GM12878 (cell line): Measurements from ENCODE around the gene TMEM120B. TPM values are rescaled to one million over a fixed set of nuclear protein-coding genes. Genes with fewer than 3 reads are reported as not detected.

Experiments used
- ASH2L ChIP-seq: fragments of 300-600, 200-600 bp; sonication (generic); IDR thresholded peaks from 2 replicates; pipeline ENCODE4 v1.6.1; 2017; ENCODE audit warnings: low read depth, mild to moderate bottlenecking, borderline replicate concordance
- CBX3 ChIP-seq: fragments of 200-600 bp; sonication (generic); IDR thresholded peaks from 2 replicates; pipeline ENCODE4 v1.6.1; 2016; ENCODE audit warnings: low read depth, borderline replicate concordance
- CHD2 ChIP-seq: IDR thresholded peaks from 2 replicates; pipeline ENCODE4 v1.6.1; 2011; ENCODE audit warnings: low read depth, low read length, improper control_type of control experiment, borderline replicate concordance
- E2F8 ChIP-seq: fragments of 450-650 bp; IDR thresholded peaks from 2 replicates; pipeline ENCODE4 v1.6.1; 2018; ENCODE audit warnings: mild to moderate bottlenecking, low read depth, moderate library complexity; ENCODE audit not compliant: partially characterized antibody
- ESRRA ChIP-seq: IDR thresholded peaks from 2 replicates; pipeline ENCODE4 v1.6.1; 2012; ENCODE audit warnings: mild to moderate bottlenecking, low read length, improper control_type of control experiment
- IKZF2 ChIP-seq, 2 experiments: fragments of 450-650 bp; IDR thresholded peaks; 2 replicates each; pipeline ENCODE4 v1.6.1; 2017; ENCODE audit warnings: mild to moderate bottlenecking in 2 of 2, moderate library complexity in 2 of 2
- IRF5 ChIP-seq: fragments of 450-650 bp; IDR thresholded peaks from 2 replicates; pipeline ENCODE4 v1.6.1; 2017; ENCODE audit warnings: borderline replicate concordance
- JUNB ChIP-seq: IDR thresholded peaks from 2 replicates; pipeline ENCODE4 v1.6.1; 2016; ENCODE audit warnings: antibody characterized with exemption, mild to moderate bottlenecking
- NKRF ChIP-seq: fragments of 450-650 bp; conservative IDR thresholded peaks from 2 replicates; pipeline ENCODE4 v1.6.1; 2017; ENCODE audit warnings: mild to moderate bottlenecking, moderate library complexity
- NR2C2 ChIP-seq: IDR thresholded peaks from 2 replicates; pipeline ENCODE4 v1.6.1; 2011; ENCODE audit warnings: borderline replicate concordance, low read depth; ENCODE audit not compliant: control insufficient read depth, insufficient read length
- PKNOX1 ChIP-seq: fragments of 450-650 bp; IDR thresholded peaks from 2 replicates; pipeline ENCODE4 v1.6.1; 2016; ENCODE audit warnings: mild to moderate bottlenecking
- RELA ChIP-seq: fragments of 450-650 bp; IDR thresholded peaks from 2 replicates; pipeline ENCODE4 v1.8.0; 2014; ENCODE audit warnings: borderline replicate concordance; ENCODE audit not compliant: partially characterized antibody
- RUNX3 ChIP-seq: IDR thresholded peaks from 2 replicates; pipeline ENCODE4 v1.6.1; 2012; ENCODE audit warnings: low read length, inconsistent platforms
- SMARCA5 ChIP-seq: fragments of 450-650 bp; IDR thresholded peaks from 2 replicates; pipeline ENCODE4 v1.6.1; 2017; ENCODE audit warnings: mild to moderate bottlenecking
- SUZ12 ChIP-seq: fragments of 200-600 bp; sonication (generic); IDR thresholded peaks from one replicate; pipeline ENCODE4 v1.6.1; 2018; ENCODE audit warnings: antibody characterized with exemption, mild to moderate bottlenecking; ENCODE audit not compliant: unreplicated experiment
- TAF1 ChIP-seq: IDR thresholded peaks from 2 replicates; pipeline ENCODE4 v1.6.1; 2011; ENCODE audit warnings: mild to moderate bottlenecking, low read depth, low read length, borderline replicate concordance
- ZBTB4 ChIP-seq: fragments of 450-650 bp; formaldehyde crosslinking; IDR thresholded peaks from 2 replicates; pipeline ENCODE4 v1.4.0; 2022; ENCODE audit warnings: mild to moderate bottlenecking, moderate library complexity
- polyA plus RNA-seq, 11 experiments: library from polyadenylated mRNA; depleted of rRNA in 4 of 11; unstranded in 6 of 11; stranded (reverse) in 5 of 11; fragments of >200 nt; fragmentation: Nextera tagmentation in 4 of 11; fragmentation: Illumina TruSeq in 1 of 11; extraction: Ambion mirVana in 4 of 11; extraction: Trizol in 1 of 11; gene quantifications; 1 replicate in 1 of 11; 2 replicates in 10 of 11; pipeline versions ENCODE4 v1.2.1 to v1.2.3, GENCODE V29; 2011 to 2016; ENCODE audit warnings: inconsistent platforms in 2 of 11, missing spikeins in 2 of 11, low read depth in 1 of 11
- total RNA-seq, 4 experiments: library from RNA; depleted of rRNA in 3 of 4; stranded (reverse); fragments of >200 nt in 3 of 4; fragmentation: Illumina TruSeq in 1 of 4; extraction: Trizol in 1 of 4; gene quantifications; 2 replicates each; pipeline versions ENCODE4 v1.2.1 to v1.2.3, GENCODE V29; 2013 to 2021

The TMEM120B gene
- total and polyA plus RNA-seq, 10 of the 15 experiments (the other 5 are each of a cell fraction or from before 2014, with no cell fraction given): 4.0 to 26.2 (median 9.2) TPM

GRCh38 chr12:121789800-121790728 is 77.5 kb downstream of the TMEM120B start (continued):
- TF ChIP-seq ZBTB4 (CRISPR knock-in tag) (no peak), SUZ12 (no peak), TAF1 (0 out of 2 replicates have a peak, but pooled peaks have one; percentile 38), NKRF (no peak), IRF5 (no peak), RELA (peak; percentile 29), CBX3 (no peak), JUNB (no peak; the same call in 1 of the 2 replicates), SMARCA5 (0 out of 2 replicates have a peak, but pooled peaks have one; percentile 21), IKZF2 (IDR thresholded peaks at IDR 0.05) (peak; percentile 49 to 55), ASH2L (no peak), NR2C2 (no peak), CHD2 (0 out of 2 replicates have a peak, but pooled peaks have one; percentile 65), PKNOX1 (peak; percentile 76), RUNX3 (no peak), E2F8 (peak; percentile 22), ESRRA (no peak)
